Cerebellar cortex (tissue), 1 donor: Measurements from ENCODE around the gene MDH2.
"Not testable (repeated sequence)": the region's sequence is repeated elsewhere in the genome, so short reads cannot be mapped to it uniquely, and the experiment has no call there.

ENCODE experiments used
- DNase-seq: peaks from one replicate; pipeline ENCODE4 v3.0.0-alpha.2; 2015; ENCODE audit warnings: low spot score

MDH2 gene, protein sequence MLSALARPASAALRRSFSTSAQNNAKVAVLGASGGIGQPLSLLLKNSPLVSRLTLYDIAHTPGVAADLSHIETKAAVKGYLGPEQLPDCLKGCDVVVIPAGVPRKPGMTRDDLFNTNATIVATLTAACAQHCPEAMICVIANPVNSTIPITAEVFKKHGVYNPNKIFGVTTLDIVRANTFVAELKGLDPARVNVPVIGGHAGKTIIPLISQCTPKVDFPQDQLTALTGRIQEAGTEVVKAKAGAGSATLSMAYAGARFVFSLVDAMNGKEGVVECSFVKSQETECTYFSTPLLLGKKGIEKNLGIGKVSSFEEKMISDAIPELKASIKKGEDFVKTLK

DNA sequence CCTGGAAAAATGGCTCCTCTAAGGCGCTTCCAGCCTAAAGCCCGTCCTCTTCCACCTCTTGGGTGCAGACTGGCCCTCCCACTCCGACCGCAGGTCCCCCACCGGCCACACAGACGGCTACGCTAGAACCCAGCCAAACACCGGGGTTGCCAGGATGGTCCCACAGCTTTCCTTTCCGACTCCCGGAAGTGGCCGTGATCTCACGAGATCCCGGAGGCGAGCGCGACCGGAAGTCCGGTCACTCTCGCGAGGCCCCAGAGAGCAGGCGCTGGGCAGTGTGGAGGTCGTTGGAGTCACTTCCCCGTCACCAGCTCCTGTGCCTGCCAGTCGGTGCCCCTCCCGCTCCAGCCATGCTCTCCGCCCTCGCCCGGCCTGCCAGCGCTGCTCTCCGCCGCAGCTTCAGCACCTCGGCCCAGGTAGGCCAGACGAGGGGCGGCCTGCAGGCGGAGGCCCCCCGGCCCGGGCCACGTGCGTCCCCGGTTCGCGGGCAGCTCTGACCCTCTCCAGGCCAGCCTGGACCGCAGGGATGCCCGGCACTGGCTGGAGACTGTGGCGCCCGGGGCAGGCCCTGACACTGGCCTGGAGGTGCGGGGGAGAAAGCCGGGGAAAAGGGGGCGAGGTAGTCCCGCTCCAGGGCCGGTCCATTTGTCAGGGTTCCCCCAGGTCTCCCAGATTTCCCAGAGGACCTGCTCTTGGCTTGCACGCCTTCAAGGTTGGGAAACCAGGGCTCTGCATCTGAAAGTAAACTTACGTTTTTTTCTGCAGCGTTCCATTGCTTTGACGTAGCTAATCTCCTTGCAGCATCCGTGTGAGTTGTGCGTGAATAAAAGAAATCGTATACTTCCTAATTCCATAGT is at the start of gene MDH2, which contains the start of gene STYXL1:
TSS of gene MDH2 (plus strand) at position 296 of the 857 bp plus-strand sequence. CDS start at position 351, 55 bp downstream.
TSS of gene STYXL1 (minus strand) at position 190 of the 857 bp plus-strand sequence. CDS start 17,477 bp downstream, outside the sequence.
- peak; percentile 97 for DNase-seq

DNA sequence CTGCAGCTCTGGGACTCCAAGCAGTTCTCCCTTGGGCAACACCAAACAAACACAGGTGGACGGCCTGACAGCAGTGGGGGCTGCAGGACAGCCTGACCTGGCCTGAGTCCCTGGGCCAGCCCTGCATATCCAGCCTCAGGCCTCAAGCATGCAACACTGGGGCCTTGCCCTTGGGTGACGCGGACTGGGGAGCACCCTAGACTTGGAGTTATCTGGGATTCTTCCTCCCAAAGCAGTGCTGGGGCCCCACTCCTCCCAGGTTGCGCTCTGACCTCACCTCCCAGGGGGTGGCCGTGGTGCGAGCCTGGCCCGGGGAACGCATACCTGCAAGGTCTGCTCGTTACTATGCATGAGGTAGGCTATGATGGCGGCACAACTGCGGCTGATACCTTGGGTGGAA is 47.3 kb upstream of the MDH2 start:
- no peak for DNase-seq

DNA sequence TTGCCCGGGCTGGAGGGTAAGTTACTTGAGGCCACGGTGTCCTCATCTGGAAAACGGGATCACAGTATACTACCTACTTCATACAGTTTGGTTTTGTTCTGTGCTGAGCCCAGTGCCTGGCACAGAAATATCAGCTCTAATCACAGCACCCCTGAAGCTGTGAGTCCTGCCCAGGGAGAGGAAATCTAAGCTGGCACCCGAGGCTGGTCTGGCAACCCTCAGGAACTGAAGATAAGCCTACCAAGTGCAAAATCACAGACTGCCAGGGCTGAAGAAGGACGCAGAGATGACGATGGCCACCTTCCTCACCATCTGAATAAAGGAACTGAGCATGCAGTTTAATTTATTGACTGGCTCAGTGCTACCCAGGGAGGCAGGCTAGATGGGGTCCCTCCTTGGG is 45.8 kb upstream of the MDH2 start:
- DNase-seq = no peak

DNA sequence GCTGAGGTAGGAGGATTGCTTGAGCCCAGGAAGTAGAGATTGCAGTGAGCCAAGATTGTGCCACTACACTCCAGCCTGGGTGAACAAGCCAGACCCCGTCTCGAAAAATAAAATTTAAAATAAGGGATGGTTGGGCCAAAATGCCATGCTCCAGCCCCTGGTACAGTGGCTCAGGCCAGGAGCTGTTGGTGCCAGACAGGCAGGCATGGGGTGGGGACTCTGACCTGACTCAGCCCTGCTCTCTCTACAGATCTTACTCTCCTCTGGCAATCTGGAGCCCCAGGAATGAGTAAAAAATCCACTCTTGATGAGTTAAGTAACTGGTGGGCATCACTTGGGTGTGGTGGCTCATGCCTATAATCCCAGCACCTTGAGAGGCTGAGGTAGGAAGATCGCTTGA is 45.1 kb upstream of the MDH2 start:
- no peak for DNase-seq

DNA sequence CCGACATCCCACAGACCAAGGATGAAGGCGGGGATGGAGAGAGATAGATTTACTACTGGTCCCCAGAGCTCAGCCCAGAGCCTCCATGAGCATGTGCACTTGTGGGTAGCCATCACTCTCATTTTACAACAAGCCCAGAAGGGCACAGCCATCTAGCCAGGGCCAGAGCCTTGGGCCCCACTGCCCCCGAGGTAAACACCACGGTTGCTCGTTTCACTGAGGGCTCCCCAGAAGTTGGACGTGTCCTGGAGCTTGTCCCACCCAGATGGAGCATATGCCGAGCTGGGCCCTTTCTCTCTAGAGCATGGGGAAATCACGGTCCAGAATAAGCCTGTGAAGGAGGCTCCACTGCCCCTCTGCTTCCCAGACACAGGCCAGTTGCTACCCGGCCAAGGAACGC is 44.6 kb upstream of the MDH2 start:
- DNase-seq = no peak

DNA sequence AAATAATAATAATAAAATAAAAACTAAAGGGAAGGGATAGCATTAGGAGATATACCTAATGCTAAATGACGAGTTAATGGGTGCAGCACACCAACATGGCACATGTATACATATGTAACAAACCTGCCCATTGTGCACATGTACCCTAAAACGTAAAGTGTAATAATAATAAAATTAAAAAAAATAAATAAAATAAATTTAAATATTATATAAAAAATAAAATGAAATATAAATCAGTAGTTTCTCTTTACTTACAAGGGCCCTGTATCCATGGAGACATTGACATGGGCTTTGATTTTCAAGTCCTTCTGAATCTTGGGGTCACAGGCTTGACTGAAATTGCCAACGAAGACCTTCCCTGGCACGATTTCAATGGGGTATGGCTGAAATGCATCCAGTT is 42.9 kb upstream of the MDH2 start:
- DNase-seq = not testable (repeated sequence)

DNA sequence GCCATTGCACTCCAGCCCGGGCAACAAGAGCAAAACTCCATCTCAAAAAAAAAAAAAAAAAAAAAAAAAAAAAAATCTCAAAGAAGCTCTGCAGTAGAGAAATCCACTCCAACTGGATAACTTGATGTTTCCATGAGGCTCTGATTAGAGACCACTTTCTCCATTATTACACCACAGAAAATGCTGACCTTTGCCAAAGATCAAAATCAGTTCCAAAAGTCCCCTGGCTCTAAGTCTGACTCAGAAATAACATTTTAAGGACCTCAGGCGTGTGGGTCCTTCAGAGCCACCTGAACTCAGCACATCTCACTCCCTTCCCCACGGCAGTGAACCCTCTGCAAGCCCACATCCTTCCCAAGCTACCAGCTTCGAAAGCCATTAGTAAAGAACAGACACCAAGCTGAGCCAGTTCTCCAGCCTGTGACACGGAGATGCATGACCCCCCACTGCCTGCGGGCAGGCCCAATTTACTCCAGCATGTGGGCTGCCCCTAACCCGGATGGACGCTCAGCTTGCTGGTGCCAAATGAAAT is 39.7 kb upstream of the MDH2 start:
- no peak for DNase-seq

DNA sequence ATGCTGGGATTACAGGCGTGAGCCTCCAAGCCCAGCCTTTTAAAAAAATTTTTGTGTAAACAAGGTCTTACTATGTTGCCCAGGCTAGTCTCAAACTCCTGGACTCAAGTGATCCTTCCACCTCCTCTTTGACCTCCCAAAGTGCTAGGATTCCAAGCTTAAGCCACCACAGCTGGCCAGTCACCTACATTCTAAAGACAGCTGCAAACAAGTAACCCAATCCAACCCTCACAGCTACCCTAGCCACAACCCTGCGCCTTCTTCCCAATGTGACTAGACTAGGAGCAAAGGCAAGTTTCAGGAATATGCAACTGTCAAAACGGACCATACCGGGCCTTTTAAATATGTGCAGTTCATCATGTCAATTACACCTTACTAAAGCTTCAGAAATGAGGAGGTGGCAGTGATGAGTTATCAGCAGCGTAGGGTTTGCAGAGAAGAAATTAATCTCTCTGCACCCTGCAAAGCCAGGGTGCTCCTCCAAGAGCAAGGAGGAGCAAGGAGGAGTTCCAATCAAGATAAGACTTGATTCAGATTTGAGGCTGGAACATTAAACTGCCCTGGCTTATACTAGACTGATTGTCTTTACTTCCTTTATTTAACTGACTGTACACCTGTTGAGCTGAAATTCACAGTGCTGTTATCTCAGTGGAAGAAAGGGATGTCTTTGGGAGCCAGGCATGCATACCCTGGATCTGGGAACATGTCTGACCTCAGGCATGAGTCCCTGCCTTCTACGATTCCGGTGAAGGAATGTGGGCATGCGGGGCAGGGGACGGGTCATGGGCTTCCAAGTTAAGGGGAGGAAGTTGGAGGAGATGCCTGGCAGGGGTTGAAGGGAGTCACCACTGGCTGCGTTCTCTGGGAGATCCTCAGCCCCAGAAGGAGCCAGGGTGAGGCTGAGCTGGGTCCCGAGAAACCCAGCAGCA is 38.0 kb upstream of the MDH2 start:
- no peak for DNase-seq

DNA sequence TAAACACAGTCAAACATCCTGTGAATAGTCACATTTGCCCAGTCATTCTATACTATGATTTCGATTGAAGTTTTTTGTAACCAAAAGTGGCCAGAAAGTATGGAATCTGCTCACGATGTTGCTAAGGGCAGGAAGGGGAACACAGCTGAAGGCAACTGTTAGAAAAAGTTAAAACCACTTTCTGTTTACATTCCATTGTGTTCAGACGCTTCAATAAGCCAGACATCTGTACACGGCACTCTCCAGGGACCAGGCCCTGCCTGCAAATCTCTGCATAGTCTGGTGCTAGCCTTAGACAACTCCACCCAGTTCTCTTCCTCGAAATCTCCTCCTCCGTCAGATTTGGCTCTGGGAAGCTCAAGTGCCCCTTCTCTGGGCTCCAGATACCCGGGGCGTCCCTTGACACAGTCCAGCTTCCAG is 36.5 kb upstream of the MDH2 start:
- no peak for DNase-seq

DNA sequence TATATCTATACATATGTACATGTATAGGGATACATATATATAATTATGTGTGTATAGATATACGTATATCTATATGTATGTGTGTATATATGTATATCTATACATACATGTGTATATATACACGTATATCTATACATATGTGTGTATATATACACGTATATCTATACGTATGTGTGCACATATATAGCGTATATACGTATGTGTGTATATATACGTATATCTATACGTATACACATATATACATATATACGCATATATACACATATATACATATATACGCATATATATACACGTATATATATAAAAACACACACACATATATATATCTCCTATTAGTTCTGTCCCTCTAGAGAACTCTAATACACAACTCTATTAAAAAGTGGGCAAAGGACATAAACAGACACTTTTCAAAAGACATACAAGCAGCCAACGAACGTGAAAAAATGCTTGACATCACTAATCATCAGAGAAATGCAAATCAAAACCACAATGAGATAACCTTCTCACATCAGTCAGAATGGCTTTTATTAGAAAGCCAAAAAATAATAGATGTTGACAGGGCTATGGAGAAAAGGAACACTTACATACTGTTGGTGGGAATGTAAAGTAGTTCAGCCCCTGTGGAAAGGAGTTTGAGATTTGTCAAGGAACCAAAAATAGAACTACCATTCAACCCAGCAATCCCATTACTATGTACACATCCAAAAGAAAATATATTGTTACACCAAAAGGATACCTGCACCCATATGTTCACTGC is 31.5 kb upstream of the MDH2 start:
- no peak for DNase-seq

DNA sequence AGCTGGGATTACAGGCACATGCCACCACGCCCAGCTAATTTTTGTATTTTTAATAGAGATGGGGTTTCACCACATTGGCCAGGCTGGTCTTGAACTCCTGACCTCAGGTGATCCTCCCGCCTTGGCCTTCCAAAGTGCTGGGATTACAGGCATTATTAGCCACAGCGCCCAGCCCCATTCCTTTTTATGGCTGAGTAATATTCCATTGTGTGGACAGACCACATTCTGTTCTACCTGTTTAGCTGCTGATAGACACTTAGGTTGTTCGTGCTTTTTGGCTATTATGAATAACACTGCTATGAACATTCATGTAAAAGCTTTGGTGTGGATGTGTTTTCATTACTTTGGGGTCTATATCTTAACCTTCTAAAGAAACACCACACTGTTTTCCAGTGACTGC is 29.4 kb upstream of the MDH2 start:
- not testable (repeated sequence) for DNase-seq

DNA sequence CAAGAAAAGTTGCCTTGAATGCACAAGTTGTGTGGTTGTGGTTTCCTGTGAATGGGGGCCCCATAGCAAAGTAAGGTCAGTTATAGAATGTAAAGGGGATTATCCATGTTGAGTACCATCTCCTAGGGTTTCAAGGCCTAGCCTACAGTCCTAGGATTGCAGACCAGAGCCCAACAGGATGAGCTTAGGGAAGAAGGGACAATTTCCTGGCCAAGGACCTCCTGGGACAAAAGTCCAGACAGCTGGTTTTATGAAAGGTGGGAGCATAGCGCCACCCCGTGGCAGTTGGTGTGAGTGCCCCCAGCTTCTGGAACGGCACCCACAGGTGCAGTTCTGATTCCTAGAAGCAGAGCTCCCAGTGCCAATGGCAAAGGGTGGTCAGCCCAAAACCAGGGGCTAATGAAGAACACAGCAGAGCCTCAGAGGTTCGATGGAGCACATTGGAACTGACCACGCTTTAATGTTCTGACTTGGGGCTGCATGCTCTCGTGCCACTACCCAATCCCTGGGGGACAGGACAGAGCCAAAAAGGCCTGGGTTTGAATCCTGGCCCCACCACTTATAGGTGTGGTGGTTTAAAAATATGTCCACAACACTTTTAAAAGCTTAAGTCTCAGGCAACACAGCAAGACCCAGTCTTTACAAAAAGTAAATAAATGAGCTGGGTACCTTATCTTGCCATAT is 27.7 kb upstream of the MDH2 start:
- DNase-seq = peak; percentile 71

DNA sequence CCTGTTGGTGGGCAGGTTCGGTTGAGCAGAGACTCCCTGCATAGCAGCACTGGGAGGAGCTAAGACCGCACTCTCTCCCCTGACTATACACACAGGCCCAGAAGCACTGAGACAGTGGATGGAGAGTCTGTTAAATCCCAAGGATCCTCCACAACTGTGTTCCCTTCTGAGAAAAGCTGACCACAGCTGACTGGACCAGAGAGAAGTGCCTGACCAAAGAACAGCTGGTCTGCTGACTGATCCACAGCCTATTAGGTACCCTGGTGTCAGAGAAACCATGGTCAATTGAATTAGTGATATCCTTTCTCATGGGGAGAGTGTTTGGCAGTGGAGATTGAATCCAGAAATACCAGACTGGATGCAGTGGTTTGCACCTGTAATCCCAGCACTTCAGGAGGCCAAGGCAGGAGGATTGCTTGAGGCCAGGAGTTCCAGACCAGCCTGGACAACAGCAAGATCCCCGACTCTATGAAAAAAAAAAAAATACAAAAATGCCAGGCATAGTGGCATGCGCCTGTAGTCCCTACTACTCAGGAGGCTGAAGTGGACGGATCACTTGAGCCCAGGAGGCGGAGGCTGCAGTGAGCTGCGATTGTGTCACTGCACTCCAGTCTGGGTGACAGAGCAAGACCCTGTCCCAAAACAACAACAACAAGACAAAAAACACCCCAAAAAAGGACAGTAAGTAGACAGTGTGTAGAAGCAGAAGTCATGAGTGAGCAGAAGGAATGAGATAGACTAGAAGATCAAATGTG is 25.7 kb upstream of the MDH2 start:
- DNase-seq = no peak

DNA sequence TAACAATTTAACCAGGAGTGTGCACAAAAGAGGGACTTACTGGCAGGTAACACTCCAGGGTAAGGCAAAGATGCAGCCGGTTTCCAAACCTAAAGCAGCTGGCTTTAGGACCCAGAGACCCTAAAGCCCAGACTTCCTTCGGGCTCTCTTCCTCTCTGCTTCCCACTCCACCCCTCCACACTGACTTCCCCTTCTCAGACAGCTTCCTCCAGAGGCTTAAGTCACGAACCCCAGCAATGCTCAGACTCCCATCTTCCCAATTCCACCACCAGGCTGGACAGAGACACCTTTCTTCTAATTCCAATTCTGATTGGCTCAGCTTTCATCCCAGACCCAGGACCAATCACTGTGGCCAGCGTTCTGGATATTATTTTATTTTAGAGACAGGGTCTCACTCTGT is 24.9 kb upstream of the MDH2 start:
- no peak for DNase-seq

DNA sequence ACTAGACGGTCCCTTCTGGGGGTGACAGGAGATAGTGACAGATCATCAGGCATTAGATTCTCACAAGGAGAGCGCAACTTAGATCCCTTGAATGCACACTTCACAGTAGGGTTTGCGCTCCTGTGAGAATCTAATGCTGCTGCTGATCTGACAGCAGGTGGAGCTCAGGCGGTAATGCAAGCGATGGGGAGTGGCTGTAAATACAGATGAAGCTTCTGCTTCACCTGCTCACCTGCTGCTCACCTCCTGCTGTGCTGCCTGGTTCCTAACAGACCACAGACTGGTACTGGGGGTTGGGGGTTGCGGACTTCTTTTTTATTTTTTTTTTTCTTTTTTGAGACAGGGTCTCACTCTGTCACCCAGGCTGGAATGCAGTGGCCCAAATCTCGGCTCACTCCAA is 18.2 kb upstream of the MDH2 start:
- DNase-seq = not testable (repeated sequence)

DNA sequence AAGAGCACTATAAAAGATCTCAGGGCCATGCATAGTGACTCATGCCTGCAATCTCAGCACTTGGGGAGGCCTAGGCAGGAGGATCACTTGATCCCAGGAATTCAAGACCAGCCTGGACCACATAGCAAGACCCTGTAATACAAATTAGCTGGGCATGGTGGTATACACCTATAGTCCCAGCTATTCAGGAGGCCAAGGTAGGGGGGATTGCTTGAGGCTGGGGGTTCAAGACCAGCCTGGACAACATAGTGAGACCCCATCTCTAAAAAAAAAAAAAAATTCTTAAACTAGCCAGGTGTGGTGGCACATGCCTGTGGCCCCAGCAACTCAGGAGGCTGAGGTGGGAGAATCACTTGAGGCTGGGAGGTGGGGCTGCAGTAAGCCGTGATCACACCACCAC is 15.9 kb upstream of the MDH2 start:
- no peak for DNase-seq

DNA sequence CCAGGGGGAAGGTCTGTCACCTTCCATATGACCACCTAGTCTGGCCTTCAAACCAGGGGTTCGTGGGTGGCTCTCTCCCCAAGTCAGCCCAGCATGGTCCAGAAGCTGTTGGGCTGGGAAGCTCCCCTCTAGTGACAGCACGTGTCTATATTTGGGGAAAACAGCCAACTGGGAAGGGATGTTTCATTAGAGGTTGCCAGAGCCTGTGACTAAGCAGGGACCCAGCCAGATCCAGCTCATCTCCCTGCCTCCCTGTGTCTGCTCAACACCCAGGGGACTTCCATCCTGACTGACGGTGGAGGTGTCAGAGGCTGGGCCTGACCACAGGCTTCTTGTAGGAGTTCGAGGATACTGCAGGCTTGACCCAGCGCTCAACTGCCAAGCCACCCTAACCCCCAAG is 10.6 kb upstream of the MDH2 start:
- no peak for DNase-seq

DNA sequence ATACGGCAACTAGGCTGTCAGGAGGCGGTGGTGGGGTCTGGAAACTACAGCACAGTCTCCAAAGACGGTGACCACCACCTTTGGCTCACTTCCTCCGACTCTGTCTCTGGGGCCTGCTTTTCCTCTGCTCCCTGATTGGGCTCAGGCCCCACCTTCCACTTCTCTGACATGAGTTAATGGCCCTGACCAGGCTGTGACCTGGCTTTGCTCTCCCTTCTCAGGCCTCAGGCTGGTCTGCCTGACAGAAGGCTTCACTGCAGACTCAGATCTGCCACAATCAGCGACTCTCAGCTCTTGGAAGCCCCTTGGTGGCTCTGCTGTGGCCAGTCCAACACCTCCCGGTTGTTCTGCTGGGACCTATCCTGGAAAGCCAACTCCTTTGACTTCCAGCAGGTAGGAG is 7.8 kb upstream of the MDH2 start:
- no peak for DNase-seq

DNA sequence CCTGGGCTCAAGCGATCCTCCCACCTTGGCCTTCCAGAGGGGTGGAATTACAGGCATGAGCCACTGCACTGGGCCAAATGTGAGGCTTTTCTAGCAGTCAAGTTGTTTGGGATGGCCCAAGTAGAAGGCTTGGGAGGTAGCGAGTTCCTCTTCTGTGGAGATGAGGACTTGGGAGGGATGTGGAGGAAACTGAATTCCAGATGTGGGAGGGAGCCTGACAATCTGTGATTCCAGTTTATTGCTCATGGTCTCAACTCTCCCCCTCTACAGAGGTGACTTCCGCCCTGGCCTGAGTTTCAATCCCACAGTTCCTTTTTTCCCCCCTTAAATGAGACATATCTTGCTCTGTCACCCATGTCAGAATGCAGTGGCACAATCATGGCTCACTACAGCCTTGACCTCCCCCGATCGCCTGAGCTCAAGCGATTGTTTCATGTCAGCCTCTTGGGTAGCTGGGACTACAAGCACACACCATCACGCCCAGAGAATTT is 3.5 kb upstream of the MDH2 start:
- DNase-seq = no peak
